ENCODE results near the gene ZNF24. TPM values are rescaled to one million over a fixed set of nuclear protein-coding genes. Genes with fewer than 3 reads are reported as not detected.

ZNF24 gene
- total and polyA plus RNA-seq, 10 of the 15 experiments (the other 5 are each of a cell fraction or from before 2014, with no cell fraction given) = 13.6 to 41.7 (median 28.3) TPM

- no peak for TF ChIP-seq MLLT1 (IDR thresholded peaks at IDR 0.05)
- no peak for TF ChIP-seq HDGF (IDR thresholded peaks at IDR 0.05)
- no peak for TF ChIP-seq RAD21 (IDR thresholded peaks at IDR 0.05; ENCODE audit: insufficient read depth, low read depth, low read length)
These were observed 8.4 kb downstream of the ZNF24 start (continued) for GRCh38 chr18:35335866-35336265.

- H3K4me1 ChIP-seq (ENCODE audit: control insufficient read depth, insufficient read depth, low read length) = no peaks in the 10 kb centered on the region
- CTCF ChIA-PET = interaction anchor here (0.6 to 0.7 kb wide), 2 partner anchors 52 to 1484 kb away, joined by 3 to 4 read pairs; no protein-coding TSS in a partner anchor
- TF ChIP-seq BCL3 (IDR thresholded peaks at IDR 0.05; ENCODE audit: borderline replicate concordance, insufficient read depth, low read depth, low read length, poor library complexity, severe bottlenecking) (no peak), YY1 (IDR thresholded peaks at IDR 0.05; ENCODE audit: low read depth, low read length) (no peak), MEF2B (IDR thresholded peaks at IDR 0.05; ENCODE audit: partially characterized antibody, poor library complexity, severe bottlenecking) (no peak), CUX1 (IDR thresholded peaks at IDR 0.05; ENCODE audit: insufficient replicate concordance, low read depth, low read length) (no peak)
- FAIRE-seq (no peak), ATAC-seq (no peak), DNase-seq (ENCODE audit: low read depth, low spot score) (no peak)
- H3K79me2 ChIP-seq (ENCODE audit: control insufficient read depth, insufficient read depth, low read length) = no peaks in the 10 kb centered on the region
- no peak overlapping the region for H3K9ac ChIP-seq (ENCODE audit: control insufficient read depth, insufficient read depth, low read length)
- H4K20me1 ChIP-seq (ENCODE audit: control insufficient read depth, insufficient read depth) = no peaks in the 10 kb centered on the region
- no peak overlapping the region for H2AFZ ChIP-seq (ENCODE audit: control insufficient read depth, low read depth, low read length)
- intact Hi-C loops (cut with micrococcal nuclease; ENCODE audit: unreplicated experiment) = no loop called here
- no peak overlapping the region for H3K27ac ChIP-seq (ENCODE audit: control insufficient read depth, insufficient read depth)
- BruUV-seq (replicated peaks) = no TSS peak
- no peak overlapping the region for H3K4me2 ChIP-seq (ENCODE audit: control insufficient read depth, insufficient read depth)
- POLR2A ChIA-PET = interaction anchor here (1.0 to 1.3 kb wide), 2 partner anchors 10 to 35 kb away, joined by 3 to 5 read pairs; no protein-coding TSS in a partner anchor
- WGBS (ENCODE audit: insufficient coverage, insufficient replicate concordance, low lambda C conversion rate, missing lambda C conversion rate) = 94% methylated on average over 3 of the region's 3 CpGs
- no peak overlapping the region for H3K4me3 ChIP-seq
- peaks cover 3% of the 10 kb centered on the region for H3K9me3 ChIP-seq (replicated peaks; ENCODE audit: control insufficient read depth, insufficient read depth, low read length)
- SMC1A ChIA-PET (ENCODE audit: uncharacterized antibody, unreplicated experiment) = interaction anchor here (0.6 kb wide), 1 partner anchor 239 kb away, joined by 3 read pairs; no protein-coding TSS in a partner anchor
- RAD21 ChIA-PET (ENCODE audit: unreplicated experiment) = no interaction called here
- H3K36me3 ChIP-seq (ENCODE audit: control insufficient read depth in 2 of 2, insufficient read depth in 2 of 2, low read length in 1 of 2) = peaks cover 7 to 32% of the 10 kb centered on the region in 2 experiments
- in situ Hi-C loops (cut with MboI) = no loop called here
- H3K27me3 ChIP-seq (replicated peaks in 1 of 2; ENCODE audit: control insufficient read depth in 2 of 2, insufficient read depth in 2 of 2, low read length in 1 of 2) = no peaks in the 10 kb centered on the region
These were observed 9.4 kb downstream of the ZNF24 start for GRCh38 chr18:35334821-35335220.
